Measurements from ENCODE around the gene EDN1. TPM values are rescaled to one million over a fixed set of nuclear protein-coding genes. Genes with fewer than 3 reads are reported as not detected.

EDN1 gene
- total and polyA plus RNA-seq, 10 of the 15 experiments (the other 5 are each of a cell fraction or from before 2014, with no cell fraction given), result 2.0 to 6.6 (median 3.1) TPM

DNA sequence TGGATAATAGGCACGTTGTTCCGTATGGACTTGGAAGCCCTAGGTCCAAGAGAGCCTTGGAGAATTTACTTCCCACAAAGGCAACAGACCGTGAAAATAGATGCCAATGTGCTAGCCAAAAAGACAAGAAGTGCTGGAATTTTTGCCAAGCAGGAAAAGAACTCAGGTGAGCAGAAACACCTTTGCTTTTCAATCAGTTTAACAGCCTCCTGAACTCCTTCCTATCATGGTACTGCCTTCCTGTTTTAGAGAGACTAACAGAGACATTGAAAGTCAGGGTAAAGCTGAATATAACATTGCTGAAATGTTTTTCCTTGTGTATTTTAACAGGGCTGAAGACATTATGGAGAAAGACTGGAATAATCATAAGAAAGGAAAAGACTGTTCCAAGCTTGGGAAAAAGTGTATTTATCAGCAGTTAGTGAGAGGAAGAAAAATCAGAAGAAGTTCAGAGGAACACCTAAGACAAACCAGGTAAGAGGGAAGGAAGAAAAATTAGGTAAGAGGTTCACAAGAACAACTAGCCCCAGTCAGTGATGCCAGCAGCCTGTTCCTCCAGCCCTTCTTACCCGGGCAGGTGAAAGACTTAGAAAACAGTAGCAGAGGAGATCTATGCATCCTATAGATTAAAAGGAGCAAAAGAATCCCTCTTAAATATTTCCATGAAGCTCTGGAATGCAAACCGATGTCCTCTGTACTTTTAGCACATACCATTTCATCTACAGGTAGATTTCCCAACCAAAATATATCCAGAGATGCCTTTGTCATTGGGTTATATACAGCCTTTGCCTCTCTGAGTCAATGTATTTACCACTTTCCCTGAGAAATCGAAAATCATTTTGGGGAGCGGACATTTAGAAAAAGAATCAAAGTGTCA, 4.0 kb downstream of the EDN1 start:
- in situ Hi-C loops (cut with MboI) (loop anchor here (5.0 kb wide), 1 partner anchor 642 kb away; no protein-coding TSS in a partner anchor), intact Hi-C loops (cut with micrococcal nuclease; ENCODE audit: unreplicated experiment) (loop anchor here (2.0 to 5.0 kb wide), 7 partner anchors 41 to 598 kb away; partner anchors contain the start of gene HIVEP1)
- Histone ChIP-seq H3K27ac (ENCODE audit: control insufficient read depth, insufficient read depth) (no peak overlapping the region), H3K9me3 (replicated peaks; ENCODE audit: control insufficient read depth, insufficient read depth, low read length) (no peaks in the 10 kb centered on the region), H3K36me3 (ENCODE audit: control insufficient read depth in 2 of 2, insufficient read depth in 2 of 2, low read length in 1 of 2) (no peaks in the 10 kb centered on the region), H3K79me2 (ENCODE audit: control insufficient read depth, insufficient read depth, low read length) (peaks cover 13% of the 10 kb centered on the region), H3K9ac (ENCODE audit: control insufficient read depth, insufficient read depth, low read length) (no peak overlapping the region), H3K4me3 (no peak overlapping the region), H3K4me1 (ENCODE audit: control insufficient read depth, insufficient read depth, low read length) (peaks cover 8% of the 10 kb centered on the region), H3K4me2 (ENCODE audit: control insufficient read depth, insufficient read depth) (no peak overlapping the region), H3K27me3 (replicated peaks in 1 of 2; ENCODE audit: control insufficient read depth in 2 of 2, insufficient read depth in 2 of 2, low read length in 1 of 2) (no peaks in the 10 kb centered on the region), H4K20me1 (ENCODE audit: control insufficient read depth, insufficient read depth) (no peaks in the 10 kb centered on the region), H2AFZ (ENCODE audit: control insufficient read depth, low read depth, low read length) (no peak overlapping the region)
- CTCF ChIA-PET, result interaction anchor here (0.8 to 8.6 kb wide), 19 partner anchors 9 to 708 kb away, joined by 3 to 403 read pairs (median 6); no protein-coding TSS in a partner anchor
- SMC1A ChIA-PET (ENCODE audit: uncharacterized antibody, unreplicated experiment), result interaction anchor here (0.9 to 7.4 kb wide), 19 partner anchors 10 to 639 kb away, joined by 3 to 382 read pairs (median 5); no protein-coding TSS in a partner anchor
- WGBS (ENCODE audit: insufficient coverage, insufficient replicate concordance, low lambda C conversion rate, missing lambda C conversion rate), result 78% methylated on average over 7 of the region's 7 CpGs
- FAIRE-seq, result no peak
- POLR2A ChIA-PET, result interaction anchor here (0.7 to 1.4 kb wide), 6 partner anchors 38 to 459 kb away, joined by 3 to 11 read pairs (median 5); no protein-coding TSS in a partner anchor
- no peak for DNase-seq (ENCODE audit: low read depth, low spot score)
- ATAC-seq, result no peak
- RAD21 ChIA-PET (ENCODE audit: unreplicated experiment), result interaction anchor here (0.9 to 10.0 kb wide), 14 partner anchors 10 to 640 kb away, joined by 3 to 384 read pairs (median 14); no protein-coding TSS in a partner anchor
- no TSS peak for BruUV-seq (replicated peaks)
- TF ChIP-seq, protein P1, sequence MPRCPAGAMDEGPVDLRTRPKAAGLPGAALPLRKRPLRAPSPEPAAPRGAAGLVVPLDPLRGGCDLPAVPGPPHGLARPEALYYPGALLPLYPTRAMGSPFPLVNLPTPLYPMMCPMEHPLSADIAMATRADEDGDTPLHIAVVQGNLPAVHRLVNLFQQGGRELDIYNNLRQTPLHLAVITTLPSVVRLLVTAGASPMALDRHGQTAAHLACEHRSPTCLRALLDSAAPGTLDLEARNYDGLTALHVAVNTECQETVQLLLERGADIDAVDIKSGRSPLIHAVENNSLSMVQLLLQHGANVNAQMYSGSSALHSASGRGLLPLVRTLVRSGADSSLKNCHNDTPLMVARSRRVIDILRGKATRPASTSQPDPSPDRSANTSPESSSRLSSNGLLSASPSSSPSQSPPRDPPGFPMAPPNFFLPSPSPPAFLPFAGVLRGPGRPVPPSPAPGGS (IDR thresholded peaks at IDR 0.05; ENCODE audit: borderline replicate concordance, insufficient read depth, low read depth, low read length, poor library complexity, severe bottlenecking), result no peak
- TF ChIP-seq STAT1 (conservative IDR thresholded peaks at IDR 0.05) (no peak), PML (IDR thresholded peaks at IDR 0.05; ENCODE audit: low read length) (no peak), NR2F1 (conservative IDR thresholded peaks at IDR 0.05) (no peak), TCF3 (IDR thresholded peaks at IDR 0.05; ENCODE audit: borderline replicate concordance, insufficient read depth, low read depth, low read length) (no peak), PAX5 (IDR thresholded peaks at IDR 0.05; ENCODE audit: borderline replicate concordance, low read depth, low read length) (no peak), SREBF2 (IDR thresholded peaks at IDR 0.05; ENCODE audit: low read length) (no peak), ZNF207 (IDR thresholded peaks at IDR 0.05; ENCODE audit: borderline replicate concordance) (no peak), IRF4 (IDR thresholded peaks at IDR 0.05; ENCODE audit: low read depth, low read length) (no peak), NBN (IDR thresholded peaks at IDR 0.05) (no peak), KLF5 (IDR thresholded peaks at IDR 0.05; ENCODE audit: partially characterized antibody) (no peak), ESRRA (IDR thresholded peaks at IDR 0.05; ENCODE audit: low read length) (no peak), POLR2A (IDR thresholded peaks at IDR 0.05; ENCODE audit: low read depth, low read length) (no peak), HCFC1 (IDR thresholded peaks at IDR 0.05; ENCODE audit: low read length) (no peak)
- TF ChIP-seq, protein P2, sequence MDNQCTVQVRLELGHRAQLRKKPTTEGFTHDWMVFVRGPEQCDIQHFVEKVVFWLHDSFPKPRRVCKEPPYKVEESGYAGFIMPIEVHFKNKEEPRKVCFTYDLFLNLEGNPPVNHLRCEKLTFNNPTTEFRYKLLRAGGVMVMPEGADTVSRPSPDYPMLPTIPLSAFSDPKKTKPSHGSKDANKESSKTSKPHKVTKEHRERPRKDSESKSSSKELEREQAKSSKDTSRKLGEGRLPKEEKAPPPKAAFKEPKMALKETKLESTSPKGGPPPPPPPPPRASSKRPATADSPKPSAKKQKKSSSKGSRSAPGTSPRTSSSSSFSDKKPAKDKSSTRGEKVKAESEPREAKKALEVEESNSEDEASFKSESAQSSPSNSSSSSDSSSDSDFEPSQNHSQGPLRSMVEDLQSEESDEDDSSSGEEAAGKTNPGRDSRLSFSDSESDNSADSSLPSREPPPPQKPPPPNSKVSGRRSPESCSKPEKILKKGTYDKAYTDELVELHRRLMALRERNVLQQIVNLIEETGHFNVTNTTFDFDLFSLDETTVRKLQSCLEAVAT (IDR thresholded peaks at IDR 0.05), result no peak
- TF ChIP-seq, protein P3, sequence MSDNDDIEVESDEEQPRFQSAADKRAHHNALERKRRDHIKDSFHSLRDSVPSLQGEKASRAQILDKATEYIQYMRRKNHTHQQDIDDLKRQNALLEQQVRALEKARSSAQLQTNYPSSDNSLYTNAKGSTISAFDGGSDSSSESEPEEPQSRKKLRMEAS (IDR thresholded peaks at IDR 0.05; ENCODE audit: low read depth, low read length), result no peak
- TF ChIP-seq, protein P4, sequence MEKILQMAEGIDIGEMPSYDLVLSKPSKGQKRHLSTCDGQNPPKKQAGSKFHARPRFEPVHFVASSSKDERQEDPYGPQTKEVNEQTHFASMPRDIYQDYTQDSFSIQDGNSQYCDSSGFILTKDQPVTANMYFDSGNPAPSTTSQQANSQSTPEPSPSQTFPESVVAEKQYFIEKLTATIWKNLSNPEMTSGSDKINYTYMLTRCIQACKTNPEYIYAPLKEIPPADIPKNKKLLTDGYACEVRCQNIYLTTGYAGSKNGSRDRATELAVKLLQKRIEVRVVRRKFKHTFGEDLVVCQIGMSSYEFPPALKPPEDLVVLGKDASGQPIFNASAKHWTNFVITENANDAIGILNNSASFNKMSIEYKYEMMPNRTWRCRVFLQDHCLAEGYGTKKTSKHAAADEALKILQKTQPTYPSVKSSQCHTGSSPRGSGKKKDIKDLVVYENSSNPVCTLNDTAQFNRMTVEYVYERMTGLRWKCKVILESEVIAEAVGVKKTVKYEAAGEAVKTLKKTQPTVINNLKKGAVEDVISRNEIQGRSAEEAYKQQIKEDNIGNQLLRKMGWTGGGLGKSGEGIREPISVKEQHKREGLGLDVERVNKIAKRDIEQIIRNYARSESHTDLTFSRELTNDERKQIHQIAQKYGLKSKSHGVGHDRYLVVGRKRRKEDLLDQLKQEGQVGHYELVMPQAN (conservative IDR thresholded peaks at IDR 0.05), result no peak
